PFSK-1 (cell line): ENCODE results near the gene ALPK3.

ENCODE experiments used
- REST ChIP-seq, 2 experiments: IDR thresholded peaks; 2 replicates each; pipeline versions ENCODE4 v1.6.1 to v1.8.0; 2011 to 2012; ENCODE audit warnings: low read depth in 2 of 2, low read length in 2 of 2, control low read depth in 1 of 2, inconsistent platforms in 1 of 2, mild to moderate bottlenecking in 1 of 2, moderate library complexity in 1 of 2; ENCODE audit not compliant: insufficient read depth in 1 of 2
- TAF1 ChIP-seq: IDR thresholded peaks from 2 replicates; pipeline ENCODE4 v1.6.1; 2012; ENCODE audit warnings: low read length, control low read depth, borderline replicate concordance; ENCODE audit not compliant: insufficient read depth

- TF ChIP-seq TAF1: no peak
- no peak for TF ChIP-seq REST (IDR thresholded peaks at IDR 0.05; ENCODE audit: insufficient read depth in 1 of 2, low read depth in 2 of 2, low read length in 2 of 2)
These were observed 9.2 kb downstream of the ALPK3 start for GRCh38 chr15:84826369-84826823.
